Effector CD8-positive, alpha-beta T cell (primary cell): ENCODE results near the gene ENDOV.
"Not testable (repeated sequence)": the region's sequence is repeated elsewhere in the genome, so short reads cannot be mapped to it uniquely, and the experiment has no call there.

Source experiments
- DNase-seq: peaks from one replicate; lab custom pipeline; 2025; lab: John Stamatoyannopoulos, UW

The ENDOV gene

DNA sequence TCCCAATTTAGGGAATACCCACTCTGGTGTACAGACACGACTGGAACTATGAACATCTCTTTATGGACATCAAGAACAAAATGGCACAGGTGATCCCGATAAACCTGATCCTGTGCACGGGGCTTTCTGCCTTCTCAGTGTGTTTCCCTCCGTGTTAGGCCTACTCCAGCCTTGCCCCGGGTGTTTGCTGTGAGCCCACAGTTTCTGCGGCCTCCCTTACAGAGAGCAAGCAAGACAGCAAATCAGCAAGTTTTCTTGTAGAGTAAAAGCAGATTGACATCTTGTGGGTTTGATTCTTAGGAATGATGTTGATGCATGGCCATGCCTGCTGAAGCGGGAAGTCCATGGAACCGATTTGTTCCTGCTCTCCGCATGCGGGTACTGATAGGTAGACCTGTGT lies 26.4 kb upstream of the ENDOV start:
- no peak for DNase-seq

DNA sequence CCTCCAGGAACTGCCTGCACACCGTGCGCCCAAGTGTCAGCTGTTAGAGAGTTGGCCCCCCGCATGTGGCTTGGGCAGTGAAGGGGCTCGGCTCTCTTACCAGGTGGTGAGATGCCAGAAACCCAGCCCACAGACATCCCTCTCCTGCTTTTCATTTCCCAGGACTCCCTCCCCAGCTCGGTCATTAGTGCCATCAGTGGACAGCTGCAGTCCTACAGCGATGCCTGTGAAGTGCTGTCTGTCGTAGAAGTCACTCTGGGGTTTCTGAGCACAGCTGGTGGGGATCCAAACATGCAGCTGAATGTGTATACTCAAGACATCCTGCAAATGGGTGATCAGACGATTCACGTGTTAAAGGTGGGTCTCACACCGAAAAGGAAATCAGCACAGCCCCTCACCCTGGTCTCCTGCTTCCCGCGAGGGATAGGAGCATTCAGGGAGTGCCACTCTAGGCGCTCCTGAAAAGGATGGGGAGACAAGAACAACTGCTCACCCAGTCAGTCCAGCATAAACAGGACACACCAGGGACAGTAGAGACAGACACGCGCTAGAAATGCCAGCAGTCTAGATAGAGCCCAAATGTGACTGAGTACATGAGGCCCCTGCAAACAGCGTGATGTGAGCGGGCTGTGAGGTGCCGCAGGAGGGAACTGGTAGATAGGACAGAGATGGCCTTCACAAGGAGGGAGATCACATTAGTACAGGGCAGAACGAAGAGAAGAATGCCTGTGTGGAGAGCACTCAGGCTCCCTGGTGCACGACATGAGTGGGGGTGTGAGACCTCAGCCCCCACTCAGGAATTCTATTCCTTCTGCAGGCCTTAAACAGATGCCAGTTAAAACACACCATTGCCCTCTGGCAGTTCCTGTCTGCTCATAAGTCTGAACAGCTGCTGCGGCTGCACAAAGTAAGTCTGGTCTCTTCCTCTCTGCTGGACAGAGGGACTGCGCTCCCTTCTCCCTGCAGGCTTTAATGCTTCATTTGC lies 25.7 kb upstream of the ENDOV start:
- no peak for DNase-seq

DNA sequence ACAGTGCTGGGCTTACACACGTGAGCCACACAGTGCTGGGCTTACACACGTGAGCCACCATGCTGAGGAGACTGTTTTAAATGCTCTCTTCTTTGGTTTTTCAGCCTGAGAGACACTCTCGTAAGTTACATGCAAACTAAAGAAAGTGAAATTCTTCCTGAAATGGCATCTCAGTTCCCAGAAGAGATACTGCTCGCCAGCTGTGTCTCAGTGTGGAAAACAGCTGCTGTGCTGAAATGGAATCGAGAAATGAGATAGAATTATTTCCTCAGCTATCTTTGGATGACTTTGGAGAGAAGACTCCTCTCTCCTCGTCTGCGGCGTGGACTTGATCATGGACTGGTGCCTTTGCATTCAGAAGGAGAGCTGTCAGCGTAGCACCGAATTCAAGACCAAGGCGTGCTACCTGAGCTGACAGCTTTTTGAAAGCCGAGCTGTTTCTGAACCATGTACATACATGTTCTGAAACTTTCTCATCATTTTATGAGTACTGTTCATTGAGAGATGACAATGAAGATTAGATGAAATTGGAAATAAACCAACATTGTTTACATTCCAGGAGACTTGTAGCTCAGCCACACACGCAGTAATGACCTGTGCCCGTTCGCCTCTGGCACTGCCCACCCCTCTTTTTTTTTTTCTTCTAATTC lies 21.6 kb upstream of the ENDOV start:
- no peak for DNase-seq

DNA sequence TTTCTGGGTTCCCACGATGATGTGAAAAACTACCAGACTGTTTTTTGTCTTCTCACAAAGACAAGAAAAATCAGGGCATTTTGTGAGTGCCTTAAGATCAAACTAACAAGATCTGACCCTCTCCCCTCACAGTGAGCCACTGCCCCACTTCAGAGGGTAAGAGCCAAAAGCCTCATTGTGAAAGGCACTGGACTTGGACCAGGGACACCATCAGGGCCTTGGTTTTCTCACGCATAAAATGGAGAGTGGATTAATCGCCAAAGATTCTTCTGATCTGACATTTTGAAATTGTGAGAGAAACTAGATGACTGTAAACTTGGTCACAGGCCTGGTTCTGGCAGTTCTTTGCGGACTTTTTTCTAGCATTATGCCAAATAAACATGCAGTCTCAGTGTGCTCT lies 21.0 kb upstream of the ENDOV start:
- no peak for DNase-seq

DNA sequence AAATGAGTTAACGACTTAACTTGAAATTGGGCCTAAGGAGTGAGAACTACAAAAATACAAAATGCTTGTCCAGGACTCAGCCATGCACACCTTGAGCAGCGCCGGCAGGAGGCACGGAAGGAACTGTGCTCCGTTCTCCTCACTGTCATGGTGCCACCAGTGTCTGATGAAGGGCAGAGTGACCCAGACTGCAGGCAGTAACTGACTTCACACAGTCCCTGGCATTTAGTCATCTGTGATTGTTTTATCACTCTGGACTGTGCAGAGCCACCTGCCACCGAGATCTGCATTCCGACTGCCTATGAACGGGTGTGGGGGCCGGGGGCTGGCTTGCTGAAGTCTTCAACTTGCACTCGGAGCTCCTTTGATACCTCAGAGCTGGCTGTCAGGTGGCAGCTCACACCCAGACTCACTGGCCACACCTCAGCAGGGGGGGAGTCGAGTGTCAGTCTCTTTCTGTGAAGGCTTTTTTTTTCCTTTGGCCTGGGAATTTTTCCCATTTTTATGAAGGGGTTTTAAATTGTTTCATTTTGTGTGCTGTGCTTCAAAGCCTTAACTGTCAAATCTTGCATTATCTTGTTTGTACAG lies 20.2 kb upstream of the ENDOV start:
- DNase-seq, result no peak

DNA sequence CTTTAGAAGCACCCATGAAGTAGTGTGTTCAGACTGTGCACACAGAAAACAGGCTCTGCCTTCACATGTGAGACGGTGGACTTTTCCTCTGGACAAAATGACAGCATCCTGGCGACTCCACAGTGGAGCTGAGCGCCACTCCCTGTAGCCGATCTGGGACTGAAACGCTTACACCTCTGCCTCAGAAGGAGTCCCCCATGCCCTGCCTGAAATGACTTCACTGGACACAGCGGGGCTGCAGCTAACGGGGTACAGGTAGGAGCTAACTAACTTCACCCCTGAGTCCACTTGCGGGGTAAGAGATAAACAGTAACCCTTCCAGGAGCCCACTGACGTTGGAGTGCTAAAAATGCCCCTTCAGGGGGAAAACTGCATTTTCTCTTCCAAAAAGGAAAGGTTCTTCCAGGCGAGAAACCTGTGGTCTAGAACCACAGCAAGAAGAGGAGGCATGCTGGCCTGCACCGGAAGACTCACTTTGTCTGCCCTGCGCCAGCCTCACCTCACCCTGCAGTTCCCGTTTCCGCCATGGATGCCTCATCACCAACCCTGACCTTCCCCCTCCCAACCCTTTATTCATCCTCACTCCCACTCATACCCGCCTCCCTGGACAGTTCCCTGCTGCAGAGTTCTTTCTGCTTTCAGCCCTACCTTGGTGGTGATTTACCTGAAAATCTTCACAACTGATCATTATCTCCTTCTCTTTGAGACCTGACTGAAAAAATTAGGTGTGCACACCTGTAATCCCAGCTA lies 19.4 kb upstream of the ENDOV start:
- no peak for DNase-seq

DNA sequence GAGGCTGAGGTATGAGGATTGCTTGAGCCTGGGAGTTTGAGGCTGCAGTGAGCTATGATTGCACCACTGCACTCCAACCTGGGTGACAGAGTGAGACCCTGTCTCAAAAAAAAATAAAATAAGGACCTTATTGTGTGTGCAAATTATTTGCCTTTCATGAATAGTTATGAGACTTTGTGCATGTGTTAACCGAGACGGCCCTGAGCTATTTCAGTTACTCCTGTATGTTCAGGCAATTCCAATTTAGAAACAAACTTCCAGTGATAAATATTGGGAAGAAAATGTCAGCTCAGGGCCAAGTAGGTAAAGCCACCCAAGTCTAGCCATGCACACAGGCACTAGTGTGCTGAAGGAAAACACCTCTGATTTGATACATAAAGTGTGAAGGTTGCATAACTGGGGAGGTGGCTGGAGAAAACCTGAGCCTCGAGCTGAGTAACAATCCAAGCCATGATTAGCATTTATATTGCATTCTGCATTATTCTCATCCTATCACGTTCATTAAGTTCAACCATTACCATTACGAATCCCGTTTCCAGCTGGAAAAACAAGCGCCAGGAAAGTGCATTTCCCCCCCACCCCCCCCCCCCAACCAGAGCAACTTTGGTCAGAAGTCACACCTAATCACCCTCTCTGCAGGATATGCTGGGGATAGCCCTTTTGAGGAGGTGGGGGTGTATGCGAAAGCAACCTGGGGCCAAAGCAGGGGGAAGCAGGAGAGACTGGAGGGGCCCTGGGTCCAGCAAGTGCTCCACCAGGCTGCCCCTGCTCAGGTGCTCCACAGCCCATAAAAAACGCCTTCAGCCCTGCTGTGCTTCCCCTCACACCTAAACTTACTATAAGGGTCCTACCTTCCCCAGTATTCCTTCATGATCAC lies 18.6 kb upstream of the ENDOV start:
- DNase-seq, result no peak

DNA sequence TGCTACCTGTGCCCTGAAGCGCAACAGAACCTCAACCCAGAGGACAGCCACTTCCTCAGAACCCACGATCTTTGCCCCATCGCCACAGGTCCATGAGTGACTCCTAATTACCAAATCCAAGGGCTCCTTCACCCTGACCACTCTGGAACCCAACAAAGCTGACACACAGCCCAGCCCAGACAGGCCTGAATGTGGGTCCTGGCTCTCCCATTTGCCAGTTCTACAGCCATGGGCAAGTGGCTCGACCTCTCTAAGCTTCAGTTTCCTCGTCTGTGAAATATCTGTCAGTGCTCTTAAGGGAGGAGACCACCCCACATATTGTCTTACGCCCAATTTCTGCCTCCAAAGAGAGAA lies 18.0 kb upstream of the ENDOV start:
- DNase-seq, result no peak

DNA sequence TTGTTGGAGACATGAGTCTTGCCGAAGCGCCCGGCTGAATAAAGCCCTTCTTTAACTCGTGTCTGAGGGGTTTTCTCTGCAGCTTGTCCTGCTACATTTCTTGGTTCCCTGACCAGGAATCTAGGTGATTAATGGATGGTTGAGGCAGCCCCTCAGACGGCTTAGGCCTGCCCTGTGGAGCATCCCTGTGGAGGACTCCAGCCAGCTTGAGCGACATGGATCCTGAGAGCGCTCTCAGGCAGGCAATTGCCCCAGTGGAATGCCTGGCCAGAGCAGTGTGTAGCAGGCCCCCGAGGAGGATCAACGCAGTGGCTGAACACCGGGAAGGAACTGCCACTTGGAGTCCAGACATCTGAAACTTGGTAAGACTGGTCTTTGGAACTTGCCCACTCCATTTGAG lies 17.3 kb upstream of the ENDOV start:
- no peak for DNase-seq

DNA sequence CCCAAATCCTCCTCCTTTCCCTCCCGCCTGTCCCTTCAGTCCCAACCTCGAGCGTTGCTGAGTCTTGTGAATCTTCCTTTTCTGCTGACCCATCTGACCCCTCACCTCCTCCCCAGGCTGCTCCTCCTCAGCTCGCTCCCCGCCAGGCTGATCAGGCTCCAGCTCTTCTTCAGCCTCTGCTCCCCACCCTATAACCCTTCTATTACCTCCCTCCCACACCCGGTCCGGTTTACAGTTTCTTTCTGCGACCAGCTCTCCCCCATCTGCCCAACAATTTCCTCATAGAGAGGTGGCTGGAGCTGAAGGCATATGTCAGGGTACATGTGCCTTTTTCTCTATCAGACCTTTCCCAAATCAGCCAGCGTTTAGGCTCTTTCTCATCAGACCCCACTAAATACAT lies 13.9 kb upstream of the ENDOV start:
- DNase-seq, result not testable (repeated sequence)

DNA sequence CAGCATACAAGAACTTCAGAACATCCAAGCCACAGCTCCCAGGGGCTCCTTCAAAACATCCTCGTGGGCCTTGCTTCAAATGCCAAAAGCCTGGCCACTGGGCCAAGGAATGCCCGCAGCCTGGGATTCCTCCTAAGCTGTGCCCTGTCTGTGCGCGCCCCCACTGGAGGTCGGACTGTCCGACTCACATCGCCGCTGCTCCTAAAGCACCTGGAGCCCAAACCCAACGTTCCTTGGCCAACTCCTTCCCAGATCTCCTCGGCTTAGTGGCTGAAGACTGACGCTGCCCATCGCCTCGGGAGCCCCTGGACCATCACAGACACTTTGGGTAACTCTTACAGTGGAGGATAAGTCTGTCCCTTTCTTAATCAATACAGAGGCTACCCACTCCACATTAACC lies 12.9 kb upstream of the ENDOV start:
- not testable (repeated sequence) for DNase-seq

DNA sequence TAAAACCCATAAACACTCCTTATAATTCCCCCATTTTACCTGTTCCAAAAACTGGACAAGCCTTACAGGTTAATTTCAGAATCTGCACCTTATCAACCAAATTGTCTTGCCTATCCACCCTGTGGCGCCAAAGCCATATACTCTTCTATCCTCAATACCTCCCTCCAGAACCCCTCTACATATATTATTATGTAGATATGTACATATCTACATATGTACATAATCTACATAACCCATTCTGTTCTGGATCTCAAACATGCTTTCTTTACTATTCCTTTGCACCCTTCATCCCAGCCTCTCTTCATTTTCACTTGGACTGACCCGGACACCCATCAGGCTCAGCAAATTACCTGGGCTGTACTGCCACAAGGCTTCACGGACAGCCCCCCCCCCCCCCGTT lies 12.0 kb upstream of the ENDOV start:
- no peak for DNase-seq

DNA sequence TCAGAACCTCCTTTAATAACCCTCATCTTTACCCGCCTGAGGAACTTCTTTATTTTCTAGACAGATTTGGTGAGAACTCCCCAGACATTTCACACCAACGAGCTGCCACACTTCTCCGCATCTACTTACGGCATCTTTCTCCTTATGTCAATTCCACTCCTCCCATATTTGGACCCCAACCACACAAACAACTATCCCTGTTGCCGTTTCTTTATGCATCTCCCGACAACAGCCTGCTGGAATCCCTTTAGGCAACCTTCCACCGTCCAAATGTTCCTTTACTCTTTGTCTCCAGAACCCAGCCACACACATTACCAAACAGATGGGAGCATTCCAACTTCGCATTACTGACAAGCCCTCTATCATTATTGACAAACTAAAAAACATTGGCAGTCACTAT lies 8.8 kb upstream of the ENDOV start:
- DNase-seq, result no peak

DNA sequence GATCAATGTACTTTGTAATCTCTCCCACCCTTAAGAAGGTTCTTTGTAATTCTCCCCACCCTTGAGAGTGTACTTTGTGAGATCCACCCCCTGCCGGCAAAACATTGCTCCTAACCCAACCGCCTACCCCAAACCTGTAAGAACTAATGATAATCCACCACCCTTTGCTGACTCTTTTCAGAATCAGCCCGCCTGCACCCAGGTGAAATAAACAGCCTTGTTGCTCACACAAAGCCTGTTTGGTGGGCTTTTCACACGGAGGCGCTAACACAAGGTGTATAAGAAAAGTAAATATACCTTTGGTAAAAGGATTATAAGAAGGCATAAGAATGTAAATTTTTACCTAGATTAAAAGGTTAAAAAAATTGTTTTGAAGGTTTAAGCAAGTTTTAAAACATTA lies 7.0 kb upstream of the ENDOV start:
- DNase-seq, result not testable (repeated sequence)

DNA sequence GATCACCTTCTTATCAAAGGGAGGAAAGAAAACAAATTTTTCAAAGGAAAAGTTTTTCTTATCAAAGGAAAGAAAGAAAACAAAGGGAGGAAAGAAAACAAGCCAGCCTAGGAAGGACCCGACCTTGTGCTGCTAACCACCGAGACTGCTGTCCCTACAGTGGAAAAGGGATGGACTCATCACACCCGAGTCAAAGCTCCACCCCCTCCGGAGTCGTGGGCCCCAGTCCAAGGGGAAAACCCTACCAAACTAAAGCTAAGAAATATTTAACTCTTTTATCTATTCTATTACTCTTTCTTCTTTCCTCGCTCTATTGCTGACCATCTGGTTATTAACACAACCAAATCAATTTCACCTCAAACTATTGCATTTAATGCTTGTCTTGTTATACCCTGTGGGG lies 6.1 kb upstream of the ENDOV start:
- DNase-seq, result no peak

DNA sequence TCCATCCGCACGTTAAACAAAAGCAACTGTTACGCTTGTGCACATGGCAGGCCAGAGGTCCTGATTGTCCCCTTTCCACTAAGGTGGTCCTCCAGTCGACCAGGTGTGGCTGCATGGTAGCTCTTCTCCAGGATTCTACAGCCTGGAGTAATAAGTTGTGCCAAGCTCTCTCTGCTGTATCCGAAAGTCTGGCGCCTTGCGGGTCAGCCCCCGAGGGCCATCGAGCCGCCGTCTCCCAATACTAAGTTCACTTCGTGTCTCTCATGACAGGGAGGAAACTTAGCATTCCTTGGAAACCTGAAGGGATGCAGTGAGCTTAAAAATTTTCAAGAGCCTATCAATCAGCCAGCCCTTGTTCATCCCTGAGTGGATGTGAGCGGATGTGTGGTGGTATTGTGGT lies 5.3 kb upstream of the ENDOV start:
- no peak for DNase-seq

DNA sequence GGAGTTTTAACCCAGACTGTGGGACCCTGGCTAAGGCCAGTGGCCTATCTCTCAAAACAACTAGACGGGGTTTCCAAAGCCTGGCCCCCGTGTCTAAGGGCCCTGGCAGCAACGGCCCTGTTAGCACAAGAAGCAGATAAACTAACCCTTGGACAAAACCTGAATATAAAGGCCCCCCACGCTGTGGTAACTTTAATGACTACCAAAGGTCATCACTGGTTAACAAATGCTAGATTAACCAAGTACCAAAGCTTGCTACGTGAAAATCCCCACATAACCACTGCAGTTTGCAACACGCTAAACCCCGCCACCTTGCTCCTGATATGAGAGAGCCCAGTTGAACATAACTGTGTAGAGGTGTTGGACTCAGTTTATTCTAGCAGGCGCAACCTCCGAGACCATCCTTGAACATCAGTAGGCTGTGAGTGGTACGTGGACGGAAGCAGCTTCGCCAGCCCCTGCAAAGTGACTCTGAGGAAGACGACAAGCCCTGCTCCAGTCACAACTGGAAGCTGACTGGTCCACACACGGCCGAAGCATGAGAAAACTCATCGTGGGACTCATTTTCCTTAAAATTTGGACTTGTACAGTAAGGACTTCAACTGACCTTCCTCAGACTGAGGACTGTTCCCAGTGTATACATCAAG lies 4.4 kb upstream of the ENDOV start:
- not testable (repeated sequence) for DNase-seq

DNA sequence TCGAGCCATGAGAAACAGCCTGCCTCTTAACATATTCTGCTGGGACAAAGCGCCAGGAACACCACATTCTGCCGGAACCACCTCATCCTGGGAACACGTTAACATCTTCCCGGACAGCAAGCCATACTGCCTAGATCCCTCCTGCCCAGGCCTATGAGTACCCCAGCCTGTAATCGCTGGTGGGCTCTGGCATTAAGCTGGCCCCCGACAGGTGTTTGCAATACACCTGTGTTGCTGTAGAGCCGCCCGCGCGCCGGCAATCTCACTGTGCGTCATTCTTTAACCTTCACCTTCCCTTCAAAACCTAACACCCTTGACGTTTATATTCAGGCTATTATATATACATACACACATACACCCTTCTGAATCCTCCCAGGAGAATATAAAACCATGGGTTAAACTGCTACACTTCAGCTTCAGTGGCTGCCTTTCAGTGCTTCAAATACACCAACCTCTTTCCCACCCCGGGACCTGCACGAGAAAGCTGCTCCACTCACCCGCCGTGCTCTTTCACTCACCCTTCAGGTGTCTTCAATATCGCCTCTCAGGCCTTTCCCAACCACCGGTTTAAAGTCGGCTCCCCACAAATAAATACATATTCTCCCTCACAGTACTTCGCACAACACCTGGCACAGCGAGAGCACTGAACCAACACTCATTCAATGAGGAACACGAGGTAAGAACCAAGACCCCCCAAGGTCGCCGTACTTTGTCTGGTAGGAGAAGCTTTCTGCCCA lies 1.0 kb upstream of the ENDOV start:
- DNase-seq, result no peak

DNA sequence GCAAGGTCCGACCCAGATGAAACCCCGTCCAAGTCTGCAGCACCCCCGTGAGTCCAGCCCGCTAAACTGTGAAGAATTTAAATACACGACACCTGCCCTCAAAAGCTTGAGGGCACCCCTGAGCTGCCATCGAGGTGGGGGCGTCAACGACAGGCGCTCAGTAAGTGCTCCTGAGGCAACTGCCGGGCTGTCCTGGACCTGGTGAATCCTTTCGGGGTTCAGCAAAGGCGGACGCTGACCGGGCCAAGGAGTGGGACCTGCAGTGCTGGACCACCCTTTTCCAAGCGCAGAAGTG lies 512 bp upstream of the ENDOV start:
- DNase-seq, result no peak

DNA sequence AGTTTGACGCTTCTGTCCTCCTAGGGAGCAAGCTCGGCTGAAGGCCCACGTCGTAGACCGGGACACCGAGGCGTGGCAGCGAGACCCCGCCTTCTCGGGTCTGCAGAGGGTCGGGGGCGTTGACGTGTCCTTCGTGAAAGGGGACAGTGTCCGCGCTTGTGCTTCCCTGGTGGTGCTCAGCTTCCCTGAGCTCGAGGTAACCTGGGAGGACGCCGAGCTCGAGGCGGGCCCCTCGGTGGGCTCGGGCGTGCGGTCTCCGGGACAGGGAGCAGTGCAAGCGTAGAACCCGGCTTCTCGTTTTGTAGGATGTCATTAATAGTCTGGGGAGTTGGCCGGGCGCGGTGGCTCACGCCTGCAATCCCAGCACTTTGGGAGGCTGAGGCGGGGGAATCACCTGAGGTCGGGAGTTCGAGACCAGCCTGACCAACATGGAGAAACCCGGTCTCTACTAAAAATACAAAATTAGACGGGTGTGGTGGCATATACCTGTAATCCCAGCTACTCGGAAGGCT lies 715 bp downstream of the ENDOV start:
- no peak for DNase-seq
